Mucosa of rectum (tissue), 2 donors: ENCODE data around the gene PPM1E.

ENCODE experiments used
- H3K27ac ChIP-seq, 2 donors: one replicate each; pipeline ENCODE4 v1.7.0; 2013; ENCODE audit warnings: inconsistent platforms in 2 of 2, low read depth in 2 of 2, low read length in 2 of 2
- H3K27me3 ChIP-seq, 2 donors: one replicate each; pipeline ENCODE4 v1.7.0; 2013; ENCODE audit warnings: low read length in 2 of 2; ENCODE audit not compliant: control insufficient read depth in 2 of 2, insufficient read depth in 2 of 2
- H3K36me3 ChIP-seq, 2 donors: one replicate each; pipeline ENCODE4 v1.7.0; 2013; ENCODE audit warnings: low read length in 2 of 2; ENCODE audit not compliant: control insufficient read depth in 2 of 2, insufficient read depth in 2 of 2
- H3K4me1 ChIP-seq, 2 donors: one replicate each; pipeline ENCODE4 v1.7.0; 2013; ENCODE audit warnings: low read length in 2 of 2, mild to moderate bottlenecking in 1 of 2; ENCODE audit not compliant: control insufficient read depth in 2 of 2, insufficient read depth in 2 of 2
- H3K4me3 ChIP-seq, 2 donors: one replicate each; pipeline ENCODE4 v1.7.0; 2013; ENCODE audit warnings: low read length in 2 of 2
- H3K9ac ChIP-seq, 2 donors: one replicate each; pipeline ENCODE4 v1.7.0; 2013; ENCODE audit warnings: low read length in 2 of 2, low read depth in 1 of 2, mild to moderate bottlenecking in 1 of 2
- H3K9me3 ChIP-seq, 2 donors: one replicate each; pipeline ENCODE4 v1.7.0; 2013; ENCODE audit warnings: low read length in 2 of 2; ENCODE audit not compliant: control insufficient read depth in 2 of 2
- donor health status: healthy.
- donor health status: Normal muscosa, but diverticular disease.

Gene PPM1E

GRCh38 chr17:58985367-58985766 lies 229.7 kb downstream of the PPM1E start:
- no peaks in the 10 kb centered on the region for H3K9me3 ChIP-seq
- no peak overlapping the region for H3K4me3 ChIP-seq
- no peak overlapping the region for H3K9ac ChIP-seq
- H3K27me3 ChIP-seq, result no peaks in the 10 kb centered on the region
- H3K36me3 ChIP-seq, result no peaks in the 10 kb centered on the region
- H3K4me1 ChIP-seq, result no peaks in the 10 kb centered on the region
- H3K27ac ChIP-seq, result no peak overlapping the region

- no peak overlapping the region for H3K9ac ChIP-seq
- no peak overlapping the region for H3K4me3 ChIP-seq
- H3K9me3 ChIP-seq, result no peaks in the 10 kb centered on the region
- H3K4me1 ChIP-seq, result no peaks in the 10 kb centered on the region
- H3K27ac ChIP-seq, result no peak overlapping the region
- H3K36me3 ChIP-seq, result no peaks in the 10 kb centered on the region
- no peaks in the 10 kb centered on the region for H3K27me3 ChIP-seq
These were observed 230.3 kb downstream of the PPM1E start for GRCh38 chr17:58985971-58986370.

GRCh38 chr17:58989629-58990028 lies 234.0 kb downstream of the PPM1E start:
- H3K27ac ChIP-seq, result no peak overlapping the region
- no peaks in the 10 kb centered on the region for H3K4me1 ChIP-seq
- no peak overlapping the region for H3K4me3 ChIP-seq
- no peaks in the 10 kb centered on the region for H3K36me3 ChIP-seq
- no peaks in the 10 kb centered on the region for H3K9me3 ChIP-seq
- no peak overlapping the region for H3K9ac ChIP-seq
- no peaks in the 10 kb centered on the region for H3K27me3 ChIP-seq

- Histone ChIP-seq H3K9ac (no peak overlapping the region), H3K27me3 (no peaks in the 10 kb centered on the region), H3K27ac (no peak overlapping the region), H3K36me3 (peaks cover 0 to 3% of the 10 kb centered on the region in 2 donors), H3K4me3 (no peak overlapping the region), H3K4me1 (no peaks in the 10 kb centered on the region), H3K9me3 (no peaks in the 10 kb centered on the region)
These were observed 236.2 kb downstream of the PPM1E start for GRCh38 chr17:58991718-58992331.

GRCh38 chr17:58993311-58993710 lies 237.7 kb downstream of the PPM1E start:
- Histone ChIP-seq H3K4me1 (no peaks in the 10 kb centered on the region), H3K9ac (no peak overlapping the region), H3K36me3 (peaks cover 0 to 3% of the 10 kb centered on the region in 2 donors), H3K27me3 (no peaks in the 10 kb centered on the region), H3K27ac (no peak overlapping the region), H3K9me3 (no peaks in the 10 kb centered on the region), H3K4me3 (no peak overlapping the region)

- H3K4me1 ChIP-seq, result no peaks in the 10 kb centered on the region
- no peaks in the 10 kb centered on the region for H3K9me3 ChIP-seq
- no peak overlapping the region for H3K4me3 ChIP-seq
- H3K9ac ChIP-seq, result no peak overlapping the region
- peaks cover 6 to 9% of the 10 kb centered on the region in 2 donors for H3K36me3 ChIP-seq
- H3K27ac ChIP-seq, result no peak overlapping the region
- no peaks in the 10 kb centered on the region for H3K27me3 ChIP-seq
These were observed 239.7 kb downstream of the PPM1E start for GRCh38 chr17:58995247-58995940.

GRCh38 chr17:58996968-58997367 lies 241.3 kb downstream of the PPM1E start:
- H3K27ac ChIP-seq, result no peak overlapping the region
- H3K4me1 ChIP-seq, result no peaks in the 10 kb centered on the region
- no peaks in the 10 kb centered on the region for H3K27me3 ChIP-seq
- no peak overlapping the region for H3K4me3 ChIP-seq
- H3K9me3 ChIP-seq, result no peaks in the 10 kb centered on the region
- no peak overlapping the region for H3K9ac ChIP-seq
- peaks cover 6 to 9% of the 10 kb centered on the region in 2 donors for H3K36me3 ChIP-seq

GRCh38 chr17:58997756-58998553 lies 242.3 kb downstream of the PPM1E start:
- H3K9ac ChIP-seq, result no peak overlapping the region
- H3K4me3 ChIP-seq, result no peak overlapping the region
- no peaks in the 10 kb centered on the region for H3K4me1 ChIP-seq
- H3K36me3 ChIP-seq, result peaks cover 6 to 9% of the 10 kb centered on the region in 2 donors
- no peaks in the 10 kb centered on the region for H3K27me3 ChIP-seq
- no peak overlapping the region for H3K27ac ChIP-seq
- no peaks in the 10 kb centered on the region for H3K9me3 ChIP-seq

GRCh38 chr17:58998871-58999270 lies 243.2 kb downstream of the PPM1E start:
- no peak overlapping the region for H3K27ac ChIP-seq
- no peaks in the 10 kb centered on the region for H3K4me1 ChIP-seq
- peaks cover 6 to 9% of the 10 kb centered on the region in 2 donors for H3K36me3 ChIP-seq
- no peak overlapping the region for H3K9ac ChIP-seq
- H3K9me3 ChIP-seq, result no peaks in the 10 kb centered on the region
- no peak overlapping the region for H3K4me3 ChIP-seq
- no peaks in the 10 kb centered on the region for H3K27me3 ChIP-seq

GRCh38 chr17:58999500-58999899 lies 243.8 kb downstream of the PPM1E start:
- Histone ChIP-seq H3K27me3 (no peaks in the 10 kb centered on the region), H3K27ac (no peak overlapping the region), H3K9ac (no peak overlapping the region), H3K4me3 (no peak overlapping the region), H3K4me1 (no peaks in the 10 kb centered on the region), H3K36me3 (peaks cover 6 to 9% of the 10 kb centered on the region in 2 donors), H3K9me3 (no peaks in the 10 kb centered on the region)
